Lower lobe of right lung (tissue), 2 donors: ENCODE data around the gene SLC15A3. TPM values are rescaled to one million over a fixed set of nuclear protein-coding genes. Genes with fewer than 3 reads are reported as not detected.
A peak's percentile ranks its signal among the peaks of the same experiment; 100 is the strongest.

Source experiments
- ATAC-seq, 2 donors: fragments of 200-7000 bp; cut with Tn5 transposase; one replicate each; pipeline ENCODE4 v1.9.1; 2020 to 2022; ENCODE audit warnings: mild to moderate bottlenecking in 2 of 2, moderate library complexity in 2 of 2
- DNase-seq: peaks from one replicate; pipeline ENCODE4 v3.0.0-alpha.2; 2020
- H3K27ac ChIP-seq: fragments of 200-600 bp; one replicate; pipeline ENCODE4 v1.8.0; 2022
- H3K27me3 ChIP-seq: fragments of 200-600 bp; one replicate; pipeline ENCODE4 v1.8.0; 2022; ENCODE audit warnings: low read depth
- H3K36me3 ChIP-seq: fragments of 200-600 bp; one replicate; pipeline ENCODE4 v1.8.0; 2022; ENCODE audit warnings: mild to moderate bottlenecking
- H3K4me1 ChIP-seq: fragments of 200-600 bp; one replicate; pipeline ENCODE4 v1.8.0; 2022
- H3K4me3 ChIP-seq: fragments of 200-600 bp; one replicate; pipeline ENCODE4 v1.8.0; 2022; ENCODE audit warnings: mild to moderate bottlenecking
- H3K9me3 ChIP-seq: fragments of 200-600 bp; one replicate; pipeline ENCODE4 v1.8.0; 2022
- CTCF ChIP-seq: fragments of 200-600 bp; IDR thresholded peaks from one replicate; pipeline ENCODE4 v1.8.0; 2022; ENCODE audit warnings: antibody characterized with exemption, mild to moderate bottlenecking
- intact Hi-C: fragments of 100-400 bp; cut with DNase I; formaldehyde crosslinking; loops from one replicate; pipeline ENCODE4 v1.11.0; 2022
- total RNA-seq: library from RNA; stranded (reverse); fragmentation: NEBNext Ultra II Directional; extraction: Animal tissue kit (Norgen Biotek cat#: 25700); gene quantifications from one replicate; pipeline ENCODE4 v1.2.1, GENCODE V29; 2021
- donor health status: DM: no; HTN: yes; CAD: no; lungs with severe emphysema.

SLC15A3 gene
- total RNA-seq, 1 donor from 2014 or later, result 199 TPM

- H3K27me3 ChIP-seq, result no peaks in the 10 kb centered on the region
- H3K27ac ChIP-seq, result no peak overlapping the region
- no peaks in the 10 kb centered on the region for H3K9me3 ChIP-seq
- ATAC-seq (no peak), DNase-seq (no peak)
- intact Hi-C loops, result no loop called here
- TF ChIP-seq CTCF, result no peak
- H3K4me1 ChIP-seq, result peaks cover 40% of the 10 kb centered on the region
- peaks cover 69% of the 10 kb centered on the region for H3K36me3 ChIP-seq
- H3K4me3 ChIP-seq, result no peak overlapping the region
These were observed 6.7 kb downstream of the SLC15A3 start for GRCh38 chr11:60945295-60945667.

DNA sequence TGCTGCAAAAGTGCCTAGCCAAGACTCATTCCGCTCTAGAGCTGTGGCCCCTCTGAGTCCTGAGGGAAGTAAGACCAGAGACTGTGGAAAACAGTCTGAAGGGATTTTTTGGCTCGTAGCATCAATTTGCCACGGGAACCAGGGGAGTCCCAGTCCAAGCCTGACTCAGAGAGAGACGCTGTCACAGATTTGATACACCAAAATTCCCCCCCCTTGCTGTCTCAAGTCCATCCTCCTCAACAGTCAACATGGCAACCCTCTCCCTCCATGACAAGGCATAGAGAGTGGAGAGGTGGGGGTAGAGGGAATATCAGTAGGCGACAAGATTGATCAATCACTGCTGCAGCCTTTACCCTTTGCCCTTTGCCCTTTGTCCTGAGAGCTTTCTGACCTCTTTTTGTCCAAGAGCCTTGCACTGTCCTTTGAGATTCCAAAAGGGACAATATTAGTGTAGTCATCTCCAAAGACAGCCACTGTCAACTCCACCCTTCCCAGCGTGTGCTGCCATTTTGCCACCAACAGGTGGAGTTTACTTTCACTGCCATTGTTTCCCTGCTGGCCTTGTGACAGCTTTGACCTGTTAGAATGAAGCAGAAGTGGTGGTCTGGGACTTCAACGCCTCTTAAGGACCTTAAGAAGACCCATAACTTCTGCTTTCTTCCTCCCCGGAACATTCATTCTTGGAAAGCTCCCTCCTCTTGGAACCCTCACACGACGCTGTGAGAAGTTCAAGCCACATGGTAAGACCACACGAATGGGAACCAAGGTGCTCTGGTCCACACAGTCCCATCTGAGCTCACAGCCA, 7.3 kb downstream of the SLC15A3 start:
- intact Hi-C loops, result no loop called here
- Histone ChIP-seq H3K4me3 (no peak overlapping the region), H3K36me3 (peaks cover 75% of the 10 kb centered on the region), H3K27me3 (no peaks in the 10 kb centered on the region), H3K9me3 (no peaks in the 10 kb centered on the region), H3K4me1 (peaks cover 34% of the 10 kb centered on the region), H3K27ac (no peak overlapping the region)
- TF ChIP-seq CTCF, result no peak
- DNase-seq (no peak), ATAC-seq (peak; percentile 14 to 44)

DNA sequence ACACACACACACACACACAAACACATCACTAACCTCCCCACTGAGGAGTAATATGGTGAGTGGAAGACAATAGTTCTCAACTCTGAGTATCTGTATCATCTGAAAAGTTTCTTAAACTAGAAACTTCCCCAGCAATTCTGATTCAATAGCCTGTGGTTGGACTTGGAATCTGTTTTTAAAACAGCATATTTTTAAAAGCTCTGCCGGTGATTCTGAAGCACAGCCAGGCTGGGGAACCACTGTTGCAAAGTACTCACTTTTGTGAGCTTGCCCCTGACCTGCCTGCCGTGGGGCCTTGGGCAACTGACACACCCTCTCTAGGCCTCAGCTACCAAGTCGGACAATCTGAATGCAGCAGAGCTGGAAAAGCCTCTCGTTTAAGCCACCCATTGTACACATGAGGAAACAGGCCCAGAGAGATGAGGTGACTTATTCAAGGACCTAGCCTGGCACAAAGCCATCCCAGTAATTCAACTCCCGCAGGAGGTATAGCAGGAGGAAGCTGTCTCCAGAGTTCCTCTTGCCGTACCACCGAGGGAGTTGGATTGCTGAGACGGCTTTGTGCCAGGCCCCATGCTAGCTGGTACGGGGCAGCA, 8.9 kb downstream of the SLC15A3 start:
- H3K27ac ChIP-seq, result peak overlapping the region; percentile 10

GRCh38 chr11:60942219-60942618, 9.8 kb downstream of the SLC15A3 start:
- DNase-seq, result no peak
- H3K36me3 ChIP-seq, result peaks cover 91% of the 10 kb centered on the region
- peaks cover 20% of the 10 kb centered on the region for H3K4me1 ChIP-seq
- TF ChIP-seq CTCF, result no peak
- intact Hi-C loops, result no loop called here
- no peak overlapping the region for H3K4me3 ChIP-seq
- ATAC-seq, result no peak
- H3K27me3 ChIP-seq, result no peaks in the 10 kb centered on the region
- H3K27ac ChIP-seq, result no peak overlapping the region
- H3K9me3 ChIP-seq, result no peaks in the 10 kb centered on the region

More for the DNA sequence above, 8.9 kb downstream of the SLC15A3 start:
- H3K9me3 ChIP-seq, result no peaks in the 10 kb centered on the region
- no peaks in the 10 kb centered on the region for H3K27me3 ChIP-seq
- ATAC-seq (peak; percentile 21 to 64), DNase-seq (no peak)
- peaks cover 90% of the 10 kb centered on the region for H3K36me3 ChIP-seq
- peaks cover 22% of the 10 kb centered on the region for H3K4me1 ChIP-seq
- no peak overlapping the region for H3K4me3 ChIP-seq
- no peak for TF ChIP-seq CTCF
- intact Hi-C loops, result no loop called here

DNA sequence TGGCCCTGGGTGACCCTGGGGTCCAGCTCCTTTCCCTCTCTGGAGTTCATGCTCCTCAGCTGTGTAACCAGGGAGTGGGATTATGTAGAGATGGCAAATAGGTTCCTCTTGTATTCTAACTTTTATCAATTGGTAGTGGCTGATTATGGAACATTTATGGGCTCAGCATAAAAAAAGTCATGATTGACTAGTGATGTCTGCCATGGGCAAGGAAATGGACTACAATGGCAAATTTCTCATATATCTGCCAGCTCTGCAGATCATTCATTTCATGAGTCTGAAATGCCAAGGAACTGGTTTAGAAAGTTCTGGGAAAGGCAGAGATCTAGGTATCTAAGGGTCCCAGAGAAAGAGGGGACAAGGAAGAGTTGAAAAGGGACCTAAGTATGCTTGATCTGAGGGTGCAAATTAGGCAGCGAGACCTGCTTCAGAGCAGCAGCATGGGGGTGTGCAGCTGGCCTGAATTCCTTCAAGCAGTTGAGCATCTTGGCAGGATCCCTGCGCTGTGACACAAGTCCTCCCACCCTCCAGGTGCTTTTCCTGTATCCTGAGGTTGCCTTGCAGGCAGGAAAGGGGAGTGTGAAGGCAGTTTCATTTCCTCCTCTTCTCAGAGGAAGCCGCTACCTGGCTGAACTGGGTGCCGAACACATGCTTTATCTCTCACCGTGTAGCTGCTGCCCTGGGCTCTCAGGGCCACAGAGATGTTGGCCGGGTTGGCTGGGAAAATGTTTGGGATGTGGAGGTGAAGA, 10.4 kb downstream of the SLC15A3 start:
- Histone ChIP-seq H3K36me3 (peaks cover 94% of the 10 kb centered on the region), H3K9me3 (no peaks in the 10 kb centered on the region), H3K27me3 (no peaks in the 10 kb centered on the region), H3K27ac (no peak overlapping the region), H3K4me3 (no peak overlapping the region), H3K4me1 (peaks cover 24% of the 10 kb centered on the region)
- no peak for TF ChIP-seq CTCF
- DNase-seq (no peak), ATAC-seq (no peak)
- intact Hi-C loops, result no loop called here
